Ishikawa (cell line): ENCODE measurements around the gene FARS2.

Experiments
- CEBPB ChIP-seq: IDR thresholded peaks from 2 replicates; pipeline ENCODE4 v1.6.1; 2012
- CREB1 ChIP-seq: IDR thresholded peaks from 2 replicates; pipeline ENCODE4 v1.6.1; 2012; ENCODE audit warnings: low read depth
- EGR1 ChIP-seq: IDR thresholded peaks from 2 replicates; pipeline ENCODE4 v1.6.1; 2012
- EP300 ChIP-seq: IDR thresholded peaks from 2 replicates; pipeline ENCODE4 v1.6.1; 2012; ENCODE audit warnings: borderline replicate concordance
- FOXM1 ChIP-seq: IDR thresholded peaks from 2 replicates; pipeline ENCODE4 v1.6.1; 2012; ENCODE audit warnings: low read depth, borderline replicate concordance
- MAX ChIP-seq: IDR thresholded peaks from 2 replicates; pipeline ENCODE4 v1.6.1; 2012
- NFIC ChIP-seq: IDR thresholded peaks from 2 replicates; pipeline ENCODE4 v1.6.1; 2012
- RAD21 ChIP-seq: IDR thresholded peaks from 2 replicates; pipeline ENCODE4 v1.6.1; 2012; ENCODE audit warnings: low read depth
- TAF1 ChIP-seq: IDR thresholded peaks from 2 replicates; pipeline ENCODE4 v1.6.1; 2012; ENCODE audit warnings: low read depth, mild to moderate bottlenecking
- TCF12 ChIP-seq: IDR thresholded peaks from 2 replicates; pipeline ENCODE4 v1.6.1; 2012; ENCODE audit warnings: low read depth
- TEAD4 ChIP-seq: IDR thresholded peaks from 2 replicates; pipeline ENCODE4 v1.6.1; 2012
- USF1 ChIP-seq: IDR thresholded peaks from 2 replicates; pipeline ENCODE4 v1.6.1; 2012
- YY1 ChIP-seq: IDR thresholded peaks from 2 replicates; pipeline ENCODE4 v1.6.1; 2012; ENCODE audit warnings: low read depth
- ZBTB7A ChIP-seq: IDR thresholded peaks from 2 replicates; pipeline ENCODE4 v1.6.1; 2012; ENCODE audit warnings: low read depth
- TF ChIP-seq, protein P1 (sequence below): IDR thresholded peaks from 2 replicates; pipeline ENCODE4 v1.6.1; 2012; ENCODE audit warnings: low read depth, mild to moderate bottlenecking

FARS2 gene

DNA sequence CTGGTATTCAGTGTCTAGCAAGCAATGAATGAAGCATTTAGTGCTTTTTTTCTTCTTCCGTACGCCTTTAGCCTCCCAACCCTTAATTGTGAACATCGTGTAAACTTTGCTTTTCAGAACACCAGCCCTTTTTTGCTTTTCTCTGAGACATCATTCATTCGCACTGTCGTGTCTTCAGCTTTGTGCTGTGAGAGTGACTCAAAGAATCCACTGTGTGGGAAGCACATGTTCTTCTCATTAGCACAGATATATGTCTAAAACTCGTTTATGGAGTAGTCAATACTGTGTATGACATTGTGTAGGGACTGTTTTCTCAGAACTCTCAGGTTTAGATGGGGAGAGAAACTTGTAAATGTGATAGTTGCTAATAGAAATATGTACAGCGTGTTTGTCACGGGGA lies 279.1 kb downstream of the FARS2 start:
- TF ChIP-seq TCF12, result no peak
- TF ChIP-seq USF1, result no peak
- no peak for TF ChIP-seq TAF1
- no peak for TF ChIP-seq TEAD4
- TF ChIP-seq EGR1, result no peak
- no peak for TF ChIP-seq YY1
- TF ChIP-seq NFIC, result no peak
- no peak for TF ChIP-seq FOXM1
- TF ChIP-seq MAX, result no peak

GRCh38 chr6:5541025-5541424 lies 279.7 kb downstream of the FARS2 start:
- TF ChIP-seq, protein P1, sequence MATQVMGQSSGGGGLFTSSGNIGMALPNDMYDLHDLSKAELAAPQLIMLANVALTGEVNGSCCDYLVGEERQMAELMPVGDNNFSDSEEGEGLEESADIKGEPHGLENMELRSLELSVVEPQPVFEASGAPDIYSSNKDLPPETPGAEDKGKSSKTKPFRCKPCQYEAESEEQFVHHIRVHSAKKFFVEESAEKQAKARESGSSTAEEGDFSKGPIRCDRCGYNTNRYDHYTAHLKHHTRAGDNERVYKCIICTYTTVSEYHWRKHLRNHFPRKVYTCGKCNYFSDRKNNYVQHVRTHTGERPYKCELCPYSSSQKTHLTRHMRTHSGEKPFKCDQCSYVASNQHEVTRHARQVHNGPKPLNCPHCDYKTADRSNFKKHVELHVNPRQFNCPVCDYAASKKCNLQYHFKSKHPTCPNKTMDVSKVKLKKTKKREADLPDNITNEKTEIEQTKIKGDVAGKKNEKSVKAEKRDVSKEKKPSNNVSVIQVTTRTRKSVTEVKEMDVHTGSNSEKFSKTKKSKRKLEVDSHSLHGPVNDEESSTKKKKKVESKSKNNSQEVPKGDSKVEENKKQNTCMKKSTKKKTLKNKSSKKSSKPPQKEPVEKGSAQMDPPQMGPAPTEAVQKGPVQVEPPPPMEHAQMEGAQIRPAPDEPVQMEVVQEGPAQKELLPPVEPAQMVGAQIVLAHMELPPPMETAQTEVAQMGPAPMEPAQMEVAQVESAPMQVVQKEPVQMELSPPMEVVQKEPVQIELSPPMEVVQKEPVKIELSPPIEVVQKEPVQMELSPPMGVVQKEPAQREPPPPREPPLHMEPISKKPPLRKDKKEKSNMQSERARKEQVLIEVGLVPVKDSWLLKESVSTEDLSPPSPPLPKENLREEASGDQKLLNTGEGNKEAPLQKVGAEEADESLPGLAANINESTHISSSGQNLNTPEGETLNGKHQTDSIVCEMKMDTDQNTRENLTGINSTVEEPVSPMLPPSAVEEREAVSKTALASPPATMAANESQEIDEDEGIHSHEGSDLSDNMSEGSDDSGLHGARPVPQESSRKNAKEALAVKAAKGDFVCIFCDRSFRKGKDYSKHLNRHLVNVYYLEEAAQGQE, result no peak
- TF ChIP-seq EP300 (no peak), CEBPB (no peak), USF1 (no peak), MAX (no peak), FOXM1 (no peak)

- TF ChIP-seq, protein P1, result no peak
- TF ChIP-seq EP300 (no peak), EGR1 (no peak), CEBPB (no peak), CREB1 (no peak), YY1 (no peak), USF1 (no peak), ZBTB7A (no peak), TAF1 (no peak), MAX (no peak), NFIC (no peak), FOXM1 (no peak), TEAD4 (no peak), RAD21 (no peak), TCF12 (no peak)
Measured at GRCh38 chr6:5541751-5542432, 280.6 kb downstream of the FARS2 start.

DNA sequence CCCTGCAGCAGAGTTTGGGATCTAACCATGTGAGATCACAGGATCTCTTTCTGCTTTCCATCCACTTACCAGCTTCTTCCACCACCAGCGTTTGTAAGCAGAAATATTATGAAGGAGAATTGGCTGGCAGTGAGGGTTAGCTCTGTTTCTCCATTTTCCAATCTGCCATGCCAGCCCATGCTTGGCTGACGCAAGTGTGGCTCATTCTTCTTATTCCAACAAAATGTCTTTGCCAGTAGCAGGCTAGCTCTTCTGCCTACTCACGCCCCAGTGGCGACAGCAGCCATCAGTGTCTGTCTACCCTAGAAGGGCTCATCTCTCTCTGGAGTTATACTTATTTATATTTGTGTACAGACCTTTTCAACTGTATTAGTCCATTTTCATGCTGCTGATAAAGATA lies 286.2 kb downstream of the FARS2 start:
- TF ChIP-seq RAD21 (no peak), YY1 (no peak), CREB1 (no peak), FOXM1 (no peak), MAX (no peak), NFIC (no peak), EGR1 (no peak), CEBPB (no peak), USF1 (no peak)

DNA sequence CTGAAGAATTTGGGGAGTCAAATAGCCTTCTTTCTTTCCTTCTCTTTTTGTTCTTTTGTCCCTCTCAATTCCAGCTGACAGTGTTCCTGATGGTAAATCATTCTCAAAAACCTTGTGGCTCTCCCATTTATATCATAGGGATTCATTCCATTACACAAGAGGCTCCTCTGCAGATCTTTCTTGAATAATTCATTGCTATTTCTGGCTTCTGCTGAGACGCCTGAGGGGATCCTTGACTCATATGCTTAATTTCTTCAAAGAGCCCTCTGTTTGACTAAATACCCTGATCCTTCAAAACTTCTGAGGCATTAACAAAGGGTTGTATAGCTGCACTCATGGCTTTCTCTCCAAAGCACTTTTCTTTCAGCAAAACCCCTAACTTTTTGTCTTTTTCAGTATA lies 289.3 kb downstream of the FARS2 start:
- no peak for TF ChIP-seq RAD21
- TF ChIP-seq NFIC, result no peak
- no peak for TF ChIP-seq EGR1
- no peak for TF ChIP-seq FOXM1
- TF ChIP-seq EP300, result no peak
- TF ChIP-seq TEAD4, result no peak
- TF ChIP-seq TAF1, result no peak
- TF ChIP-seq TCF12, result no peak
- TF ChIP-seq USF1, result no peak
- TF ChIP-seq CREB1, result no peak
